IgD-negative memory B cell (primary cell): ENCODE results near the gene NEDD4L. TPM values are rescaled to one million over a fixed set of nuclear protein-coding genes. Genes with fewer than 3 reads are reported as not detected.

Experiments
- polyA plus RNA-seq: library from polyadenylated mRNA; unstranded; fragments of 300-500 nt; fragmentation: Illumina TruSeq; gene quantifications from one replicate; pipeline ENCODE4 v1.2.3, GENCODE V29; 2021

Gene NEDD4L
- polyA plus RNA-seq, 1 donor from 2014 or later = 9.6 TPM

Other genes with a start within 250 kb of the NEDD4L start
- 0.50 TPM for gene ATP8B1, start 240.9 kb upstream of the NEDD4L start, polyA plus RNA-seq